GM12875 (cell line): ENCODE data around the gene STIM2.

Source experiments
- H3K4me3 ChIP-seq: one replicate; pipeline ENCODE4 v1.5.1; 2011; ENCODE audit warnings: low read depth, low read length, control low read depth
- CTCF ChIP-seq: IDR thresholded peaks from 2 replicates; pipeline ENCODE4 v1.5.1; 2011; ENCODE audit warnings: low read depth, mild to moderate bottlenecking, control low read depth, inconsistent platforms, low read length, moderate library complexity, borderline replicate concordance; ENCODE audit not compliant: insufficient read depth

The STIM2 gene

GRCh38 chr4:27011401-27011800 is 150.8 kb downstream of the STIM2 start:
- no peak for TF ChIP-seq CTCF
- H3K4me3 ChIP-seq: no peak overlapping the region

- H3K4me3 ChIP-seq: no peak overlapping the region
- TF ChIP-seq CTCF: no peak
These were observed 152.4 kb downstream of the STIM2 start for GRCh38 chr4:27013012-27013411.

- no peak for TF ChIP-seq CTCF
- H3K4me3 ChIP-seq: no peak overlapping the region
These were observed 155.9 kb downstream of the STIM2 start for GRCh38 chr4:27016551-27016950.

GRCh38 chr4:27017623-27018022 is 157.0 kb downstream of the STIM2 start:
- H3K4me3 ChIP-seq: no peak overlapping the region
- no peak for TF ChIP-seq CTCF

- no peak for TF ChIP-seq CTCF
These were observed 157.4 kb downstream of the STIM2 start for GRCh38 chr4:27018076-27018475.

GRCh38 chr4:27018910-27019309 is 158.3 kb downstream of the STIM2 start:
- no peak for TF ChIP-seq CTCF
- H3K4me3 ChIP-seq: no peak overlapping the region

More at GRCh38 chr4:27018076-27018475, 157.4 kb downstream of the STIM2 start:
- H3K4me3 ChIP-seq: no peak overlapping the region

DNA sequence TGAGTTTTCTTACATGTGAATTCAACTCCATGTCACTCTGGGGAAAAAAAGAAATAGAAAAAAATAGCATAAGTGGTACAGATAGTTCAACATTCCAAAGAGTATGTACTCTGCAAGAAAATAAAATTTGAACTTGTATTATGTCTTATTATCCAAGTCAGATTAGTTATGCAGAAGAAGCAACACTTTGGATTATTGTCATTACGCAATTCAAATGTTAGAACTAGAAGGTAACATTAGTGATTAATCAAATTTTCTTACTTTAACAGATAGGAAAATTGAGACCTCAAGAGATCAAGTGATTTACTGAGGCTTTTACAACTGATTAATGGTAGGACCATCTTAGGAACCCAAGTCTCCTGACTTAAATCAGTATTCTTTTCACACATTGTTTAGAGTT is 159.1 kb downstream of the STIM2 start:
- H3K4me3 ChIP-seq: no peak overlapping the region
- TF ChIP-seq CTCF: no peak
